GM13976 (cell line): ENCODE data around the gene C8G.

Source experiments
- DNase-seq: peaks from one replicate; pipeline ENCODE4 v3.0.0; 2012; ENCODE audit warnings: low spot score
- in situ Hi-C: fragments of 300-500 bp; cut with MboI; formaldehyde crosslinking; loops from one replicate; pipeline ENCODE4 v1.12.0; 2022; ENCODE audit warnings: low sequenced_read_pairs, mixed read lengths, inconsistent platforms; ENCODE audit not compliant: unreplicated experiment
- TF ChIP-seq, protein P1 (sequence below): IDR thresholded peaks from 2 replicates; pipeline ENCODE4 v1.5.1; 2012; ENCODE audit warnings: borderline replicate concordance, mild to moderate bottlenecking; ENCODE audit not compliant: insufficient read depth; ENCODE audit errors: extremely low read depth, missing control alignments, control extremely low read depth

C8G gene

DNA sequence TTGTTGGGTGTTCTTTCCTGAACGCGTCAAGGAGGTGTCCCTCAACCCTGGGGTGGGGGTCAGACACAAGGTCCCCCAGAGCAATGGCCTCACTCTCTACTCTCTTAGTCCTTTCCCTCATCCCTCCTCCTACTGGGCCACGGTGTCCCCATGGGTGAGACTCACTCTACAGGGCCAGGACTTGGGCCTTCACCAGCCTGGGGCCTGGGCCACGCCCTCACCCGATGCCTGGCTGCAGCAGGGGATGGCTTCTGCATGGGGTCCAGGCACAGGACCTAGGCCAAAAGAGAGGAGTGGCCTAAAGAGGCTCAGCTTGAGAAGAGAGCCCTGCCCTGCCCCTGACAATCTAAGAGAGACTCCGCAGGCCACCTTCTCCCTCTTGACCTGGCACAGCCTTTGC, 12.9 kb downstream of the C8G start:
- TF ChIP-seq, protein P1, sequence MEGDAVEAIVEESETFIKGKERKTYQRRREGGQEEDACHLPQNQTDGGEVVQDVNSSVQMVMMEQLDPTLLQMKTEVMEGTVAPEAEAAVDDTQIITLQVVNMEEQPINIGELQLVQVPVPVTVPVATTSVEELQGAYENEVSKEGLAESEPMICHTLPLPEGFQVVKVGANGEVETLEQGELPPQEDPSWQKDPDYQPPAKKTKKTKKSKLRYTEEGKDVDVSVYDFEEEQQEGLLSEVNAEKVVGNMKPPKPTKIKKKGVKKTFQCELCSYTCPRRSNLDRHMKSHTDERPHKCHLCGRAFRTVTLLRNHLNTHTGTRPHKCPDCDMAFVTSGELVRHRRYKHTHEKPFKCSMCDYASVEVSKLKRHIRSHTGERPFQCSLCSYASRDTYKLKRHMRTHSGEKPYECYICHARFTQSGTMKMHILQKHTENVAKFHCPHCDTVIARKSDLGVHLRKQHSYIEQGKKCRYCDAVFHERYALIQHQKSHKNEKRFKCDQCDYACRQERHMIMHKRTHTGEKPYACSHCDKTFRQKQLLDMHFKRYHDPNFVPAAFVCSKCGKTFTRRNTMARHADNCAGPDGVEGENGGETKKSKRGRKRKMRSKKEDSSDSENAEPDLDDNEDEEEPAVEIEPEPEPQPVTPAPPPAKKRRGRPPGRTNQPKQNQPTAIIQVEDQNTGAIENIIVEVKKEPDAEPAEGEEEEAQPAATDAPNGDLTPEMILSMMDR, result no peak
- in situ Hi-C loops, result no loop called here
- DNase-seq, result no peak

DNA sequence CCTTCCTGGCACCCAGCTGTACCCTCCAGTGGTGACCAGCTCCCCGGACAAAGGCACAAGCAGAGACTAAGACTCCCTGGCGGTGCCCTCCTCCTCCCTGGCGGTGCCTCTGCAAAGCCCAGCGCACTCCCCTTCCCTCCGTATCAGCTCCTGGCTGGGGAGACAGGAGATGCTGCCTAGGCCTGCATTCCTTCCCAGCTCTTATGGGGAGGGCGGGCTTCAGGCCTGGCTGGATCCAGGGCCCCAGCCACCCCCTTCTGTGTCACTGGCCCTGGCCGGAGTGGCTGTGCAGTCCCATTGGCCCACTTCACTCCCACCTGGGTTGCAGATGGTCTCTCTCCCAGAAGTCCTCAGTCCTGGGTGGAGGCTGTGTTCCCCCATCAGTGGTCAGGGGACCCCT, 13.4 kb downstream of the C8G start:
- in situ Hi-C loops, result no loop called here
- TF ChIP-seq, protein P1, result no peak
- DNase-seq, result no peak

DNA sequence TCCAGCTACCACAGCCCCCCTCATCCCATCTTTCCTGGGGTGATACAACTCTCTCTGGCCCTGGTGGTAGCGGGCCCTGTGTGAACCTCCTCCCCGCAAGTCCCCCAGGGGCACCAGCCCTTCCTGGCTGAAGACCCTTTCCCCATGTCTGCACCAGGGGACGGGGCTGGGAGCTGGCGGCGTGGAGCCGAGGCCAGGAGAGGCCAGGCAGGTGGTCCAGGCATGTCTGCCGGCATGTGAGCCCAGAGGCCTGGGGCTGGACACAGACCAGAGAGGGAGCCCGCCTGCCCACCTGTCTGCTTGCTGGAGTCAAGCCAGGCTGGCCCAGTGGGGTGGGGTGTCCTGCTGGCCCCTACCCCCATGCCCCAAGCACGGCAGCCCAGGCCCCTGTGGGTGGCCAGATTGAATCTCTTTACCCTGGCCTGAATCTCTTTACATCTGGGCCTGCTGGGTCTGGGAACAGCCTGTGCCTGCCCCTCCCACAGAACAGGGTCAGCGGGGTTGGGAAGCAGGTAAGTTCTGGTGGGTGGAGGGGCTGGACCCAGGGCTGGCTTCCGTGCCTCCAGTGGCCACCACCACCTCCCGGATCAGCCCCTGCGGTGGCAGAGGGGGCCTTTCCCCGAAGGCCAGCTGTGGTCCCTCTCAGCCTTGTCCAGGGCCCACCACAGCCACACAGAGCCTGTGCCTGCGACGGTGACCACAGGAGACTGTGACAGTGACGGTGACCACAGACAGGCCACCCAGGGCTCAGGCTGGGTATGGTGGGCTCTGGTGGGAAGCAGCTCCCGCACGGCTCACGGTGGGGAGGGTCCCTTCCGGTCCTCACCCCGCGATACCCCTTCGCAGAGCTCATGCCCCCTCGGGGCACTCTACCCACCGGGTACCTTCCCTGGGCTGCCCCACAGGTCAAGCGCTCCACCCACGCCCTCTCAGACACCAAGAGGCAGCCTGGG, 14.1 kb downstream of the C8G start:
- in situ Hi-C loops, result no loop called here
- DNase-seq, result no peak
- TF ChIP-seq, protein P1, result no peak

DNA sequence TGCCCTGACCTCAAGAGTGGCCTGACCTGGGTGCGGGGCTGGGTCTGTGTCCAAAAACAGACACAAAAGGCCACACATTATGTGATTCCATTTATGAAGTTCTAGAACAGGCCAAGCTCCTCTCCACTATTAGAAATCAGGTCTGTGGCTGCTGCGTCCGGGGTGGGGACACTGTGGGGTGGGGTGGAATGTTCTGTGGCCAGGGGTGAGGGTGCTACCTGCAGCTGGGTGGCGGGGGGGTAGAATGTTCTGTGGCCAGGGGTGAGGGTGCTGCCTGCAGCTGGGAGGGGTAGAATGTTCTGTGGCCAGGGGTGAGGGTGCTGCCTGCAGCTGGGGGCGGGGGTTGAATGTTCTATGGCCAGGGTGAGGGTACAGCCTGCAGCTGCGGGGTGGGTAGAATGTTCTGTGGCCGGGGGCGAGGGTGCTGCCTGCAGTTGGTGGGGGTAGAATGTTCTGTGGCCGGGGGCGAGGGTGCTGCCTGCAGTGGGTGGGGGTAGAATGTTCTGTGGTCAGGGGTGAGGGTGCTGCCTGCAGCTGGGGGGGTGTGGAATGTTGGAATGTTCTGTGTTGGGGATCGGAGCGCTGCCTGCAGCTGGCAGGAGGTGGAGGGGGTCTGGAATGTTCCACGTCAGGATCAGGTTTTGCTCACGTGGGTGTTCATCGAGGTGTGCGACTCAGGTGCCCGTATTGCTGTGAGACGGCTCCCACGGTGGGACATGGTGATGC, 15.3 kb downstream of the C8G start:
- TF ChIP-seq, protein P1, result no peak
- in situ Hi-C loops, result no loop called here
- DNase-seq, result no peak

DNA sequence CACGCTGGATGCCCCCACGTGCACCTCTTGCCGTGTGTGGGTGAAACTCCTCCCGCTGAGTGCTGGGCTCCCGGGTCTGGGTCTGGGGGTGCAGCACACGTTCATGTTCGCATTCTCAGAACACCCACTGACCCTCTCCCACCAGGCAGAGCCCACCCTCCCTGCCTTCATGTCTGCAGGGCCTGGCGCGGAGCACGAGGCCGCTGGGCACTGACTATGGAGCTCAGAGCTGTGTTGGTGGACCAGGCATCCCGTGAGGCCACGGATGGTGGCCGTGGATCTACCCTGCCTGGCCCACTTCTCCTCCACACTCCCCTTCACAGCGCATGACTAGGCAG, 15.9 kb downstream of the C8G start:
- no peak for DNase-seq
- in situ Hi-C loops, result no loop called here
- TF ChIP-seq, protein P1, result no peak

DNA sequence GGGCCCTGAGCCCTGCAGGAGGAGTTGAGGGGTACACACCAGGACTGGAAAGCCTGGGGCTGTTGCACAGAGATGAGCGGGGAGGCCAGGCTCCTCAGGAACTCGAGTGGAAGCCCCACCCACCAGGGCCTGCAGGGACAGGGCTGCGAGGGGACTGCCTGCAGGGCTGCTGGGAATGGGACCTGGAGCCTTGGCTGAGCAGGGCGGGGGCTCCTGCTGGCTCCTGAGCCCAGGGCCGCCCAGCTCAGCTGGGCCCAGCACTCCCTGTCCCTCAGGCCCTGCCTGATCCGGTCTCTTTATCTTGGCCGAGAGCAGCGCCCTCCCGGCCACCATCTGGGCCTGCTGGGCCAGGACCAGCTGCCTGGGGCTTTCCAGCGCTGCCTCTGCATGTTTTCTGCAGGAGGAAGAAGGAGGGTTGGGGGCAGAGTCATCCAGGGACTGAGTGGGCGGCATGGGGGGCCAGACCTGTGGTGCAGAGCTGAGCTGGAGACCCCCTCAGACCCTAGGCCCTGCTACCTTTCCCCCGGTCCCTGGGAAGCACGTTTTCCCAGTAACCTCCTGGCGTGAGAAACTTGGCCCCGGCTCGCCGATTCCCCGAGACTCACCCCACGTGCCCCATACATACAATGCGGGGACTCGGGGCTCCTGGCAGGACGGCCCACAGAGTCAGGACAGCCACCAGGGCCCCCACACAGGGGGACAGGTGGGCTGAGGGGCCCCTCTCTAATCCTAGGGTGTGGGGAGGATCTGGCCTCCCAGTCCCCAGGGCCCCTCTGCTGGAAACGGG, 16.4 kb downstream of the C8G start:
- in situ Hi-C loops, result no loop called here
- TF ChIP-seq, protein P1, result no peak
- DNase-seq, result no peak
